Lung (tissue), 13 donors: Measurements from ENCODE around the gene ROPN1B. TPM values are rescaled to one million over a fixed set of nuclear protein-coding genes. Genes with fewer than 3 reads are reported as not detected.

Experiments
- ATAC-seq: fragments of 200-7000 bp; cut with Tn5 transposase; one replicate; pipeline ENCODE4 v1.9.1; 2020; ENCODE audit warnings: moderate number of reproducible peaks; ENCODE audit not compliant: insufficient read depth, low FRiP score
- DNase-seq, 3 donors: peaks; one replicate each; pipeline ENCODE4 v3.0.0-alpha.2; 2013 to 2017
- H3K27ac ChIP-seq, 2 donors: one replicate each; pipeline ENCODE4 v1.5.1; 2013; ENCODE audit warnings: mild to moderate bottlenecking in 2 of 2, moderate library complexity in 2 of 2, control low read depth in 1 of 2, inconsistent platforms in 1 of 2, low read depth in 1 of 2, low read length in 1 of 2
- H3K27me3 ChIP-seq, 3 donors: one replicate each; pipeline ENCODE4 v1.5.1; 2013; ENCODE audit warnings: low read length in 2 of 3; ENCODE audit not compliant: control insufficient read depth in 3 of 3, insufficient read depth in 3 of 3
- H3K36me3 ChIP-seq, 4 donors: one replicate each; pipeline ENCODE4 v1.5.1; 2013; ENCODE audit warnings: low read length in 4 of 4, mild to moderate bottlenecking in 1 of 4, moderate library complexity in 1 of 4; ENCODE audit not compliant: control insufficient read depth in 4 of 4, insufficient read depth in 4 of 4
- H3K4me1 ChIP-seq, 5 donors: one replicate each; pipeline ENCODE4 v1.5.1; 2013; ENCODE audit warnings: low read length in 5 of 5, mild to moderate bottlenecking in 2 of 5, moderate library complexity in 1 of 5; ENCODE audit not compliant: control insufficient read depth in 5 of 5, insufficient read depth in 5 of 5
- H3K4me3 ChIP-seq: one replicate; pipeline ENCODE4 v1.5.1; 2013; ENCODE audit warnings: mild to moderate bottlenecking, control low read depth, moderate library complexity
- H3K9ac ChIP-seq, 2 donors: one replicate each; pipeline ENCODE4 v1.5.1; 2013; ENCODE audit warnings: low read length in 2 of 2, control low read depth in 1 of 2; ENCODE audit not compliant: insufficient read depth in 1 of 2
- H3K9me3 ChIP-seq, 4 donors: one replicate each; pipeline ENCODE4 v1.5.1; 2013; ENCODE audit warnings: low read length in 3 of 4, mild to moderate bottlenecking in 1 of 4, moderate library complexity in 1 of 4; ENCODE audit not compliant: control insufficient read depth in 4 of 4, insufficient read depth in 3 of 4
- WGBS, 2 donors: extraction: QIAGEN DNeasy Blood & Tissue Kit; methylation state at CpG; one replicate each; pipeline ENCODE4 v1.1.7; 2013; 5-methylcytosine and 5-hydroxymethylcytosine counted together
- polyA plus RNA-seq, 2 donors: library from polyadenylated mRNA; stranded (reverse); fragments of 200-250 nt; gene quantifications; one replicate each; pipeline ENCODE4 v1.2.1, GENCODE V29; 2013
- small RNA-seq: library from RNA; depleted of rRNA; stranded (forward); fragments of <200 nt; gene quantifications from one replicate; pipeline ENCODE3, GENCODE V24; 2014; ENCODE audit warnings: low replicate concordance
- total RNA-seq, 2 donors: library from RNA; depleted of rRNA in 1 of 2; stranded (reverse); fragments of >200 nt in 1 of 2; gene quantifications; one replicate each; pipeline ENCODE4 v1.2.1, GENCODE V29; 2014 to 2021
- TF ChIP-seq, protein P1 (sequence below): IDR thresholded peaks from 2 replicates; pipeline ENCODE4 v1.5.1; 2012; ENCODE audit warnings: mild to moderate bottlenecking; ENCODE audit errors: control extremely low read depth, extremely low read depth
- donor health status: control.
- donor health status: control.
- donor health status: Bipolar disorder and iron deficiency.
- donor health status: healthy.
- donor health status: DM: yes; HTN: yes; CAD: no.

Gene ROPN1B
- total and polyA plus RNA-seq, 4 donors = 0.14 to 0.67 (median 0.47) TPM

DNA sequence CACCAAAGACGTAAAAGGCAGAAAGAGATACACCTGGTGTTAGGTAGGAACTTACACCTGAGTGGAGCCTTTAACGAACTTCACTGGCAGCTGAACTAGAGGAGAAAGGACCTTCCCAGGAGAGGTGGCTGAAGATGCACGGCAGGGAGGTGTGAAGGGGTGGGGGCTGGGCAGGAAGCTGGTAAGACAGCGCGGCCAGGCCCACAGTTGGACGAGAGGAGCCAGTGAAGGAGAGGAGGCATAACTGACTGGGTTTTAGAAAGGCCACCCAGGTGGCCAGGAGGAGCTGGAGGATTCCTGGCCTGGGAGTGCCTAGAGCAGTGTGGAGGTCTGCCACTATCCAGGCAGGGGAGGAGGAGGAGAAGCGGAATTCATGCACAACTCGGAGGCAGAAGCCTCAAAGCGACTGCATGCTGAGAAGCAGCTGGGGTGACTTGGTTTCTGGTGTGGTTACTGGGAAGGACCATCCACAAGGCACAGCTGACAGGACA, 63.0 kb downstream of the ROPN1B start:
- H3K27ac ChIP-seq = no peak overlapping the region
- H3K9me3 ChIP-seq = peaks cover 0 to 11% (median 4%) of the 10 kb centered on the region in 4 donors
- no peak overlapping the region for H3K4me3 ChIP-seq
- TF ChIP-seq, protein P1, sequence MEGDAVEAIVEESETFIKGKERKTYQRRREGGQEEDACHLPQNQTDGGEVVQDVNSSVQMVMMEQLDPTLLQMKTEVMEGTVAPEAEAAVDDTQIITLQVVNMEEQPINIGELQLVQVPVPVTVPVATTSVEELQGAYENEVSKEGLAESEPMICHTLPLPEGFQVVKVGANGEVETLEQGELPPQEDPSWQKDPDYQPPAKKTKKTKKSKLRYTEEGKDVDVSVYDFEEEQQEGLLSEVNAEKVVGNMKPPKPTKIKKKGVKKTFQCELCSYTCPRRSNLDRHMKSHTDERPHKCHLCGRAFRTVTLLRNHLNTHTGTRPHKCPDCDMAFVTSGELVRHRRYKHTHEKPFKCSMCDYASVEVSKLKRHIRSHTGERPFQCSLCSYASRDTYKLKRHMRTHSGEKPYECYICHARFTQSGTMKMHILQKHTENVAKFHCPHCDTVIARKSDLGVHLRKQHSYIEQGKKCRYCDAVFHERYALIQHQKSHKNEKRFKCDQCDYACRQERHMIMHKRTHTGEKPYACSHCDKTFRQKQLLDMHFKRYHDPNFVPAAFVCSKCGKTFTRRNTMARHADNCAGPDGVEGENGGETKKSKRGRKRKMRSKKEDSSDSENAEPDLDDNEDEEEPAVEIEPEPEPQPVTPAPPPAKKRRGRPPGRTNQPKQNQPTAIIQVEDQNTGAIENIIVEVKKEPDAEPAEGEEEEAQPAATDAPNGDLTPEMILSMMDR = no peak
- no peak for ATAC-seq
- WGBS, 2 donors = 78 to 87% methylated on average over 9 of the region's 9 CpGs
- H3K4me1 ChIP-seq = peaks cover 0 to 3% (median 0%) of the 10 kb centered on the region in 5 donors
- H3K36me3 ChIP-seq = peaks cover 0 to 19% (median 16%) of the 10 kb centered on the region in 4 donors
- no peaks in the 10 kb centered on the region for H3K27me3 ChIP-seq
- DNase-seq = no peak
- no peak overlapping the region for H3K9ac ChIP-seq

Small RNA genes lying within 50 kb of the gene (small RNA-seq; reads per million reads assigned to genes)
- gene AC092903.1 = not detected

Other genes with a start within 250 kb of the ROPN1B start
- 10 to 100 TPM; 37.8 to 50.2 TPM for gene SLC41A3, start 114.9 kb downstream of the ROPN1B start, total RNA-seq
- 10 to 100 TPM; 16.9 to 31.9 TPM for gene SLC41A3, start 114.9 kb downstream of the ROPN1B start, polyA plus RNA-seq
- gene ALDH1L1, start 211.4 kb downstream of the ROPN1B start, total RNA-seq = 1 to 10 TPM in 1 of 2 donors, under 1 TPM in 1; 0.51 to 9.0 TPM
- 1 to 10 TPM; 2.3 to 3.3 TPM for gene ALDH1L1, start 211.4 kb downstream of the ROPN1B start, polyA plus RNA-seq